OCI-LY3 (cell line): Measurements from ENCODE around the gene RSRP1.

Experiments used
- H2AFZ ChIP-seq: fragments of 200-600, 300-600 bp; shearing (Covaris generic); 2 replicates; pipeline ENCODE4 v1.6.0; 2014; ENCODE audit warnings: antibody characterized with exemption, low read depth, low read length
- H3K27ac ChIP-seq: fragments of 200-600, 300-600 bp; sonication (generic); 2 replicates; pipeline ENCODE4 v1.5.1; 2014; ENCODE audit warnings: mild to moderate bottlenecking, low read length, moderate library complexity, mixed read lengths
- H3K27me3 ChIP-seq: fragments of 200-600, 300-600 bp; sonication (generic); 2 replicates; pipeline ENCODE4 v1.6.1; 2014; ENCODE audit warnings: low read depth, low read length, mixed read lengths
- H3K36me3 ChIP-seq: fragments of 200-600, 300-600 bp; sonication (generic); replicated peaks from 2 replicates; pipeline ENCODE3; 2014; ENCODE audit warnings: low read depth, low read length, mixed read lengths
- H3K4me1 ChIP-seq: fragments of 300-600, 200-600 bp; sonication (generic); 2 replicates; pipeline ENCODE4 v1.6.1; 2014; ENCODE audit warnings: low read length, mixed read lengths
- H3K4me2 ChIP-seq: fragments of 200-600, 300-600 bp; sonication (generic); 2 replicates; pipeline ENCODE4 v1.6.1; 2014; ENCODE audit warnings: low read length, mixed read lengths
- H3K4me3 ChIP-seq: fragments of 300-600, 200-600 bp; sonication (generic); 2 replicates; pipeline ENCODE4 v1.5.1; 2014; ENCODE audit warnings: antibody characterized with exemption, mild to moderate bottlenecking, low read length, moderate library complexity
- H3K79me2 ChIP-seq: fragments of 300-600, 200-600 bp; shearing (Covaris generic); 2 replicates; pipeline ENCODE4 v1.6.1; 2014; ENCODE audit warnings: mild to moderate bottlenecking, low read length, mixed read lengths
- H3K9ac ChIP-seq: fragments of 300-600, 200-600 bp; shearing (Covaris generic); 2 replicates; pipeline ENCODE4 v1.6.0; 2014; ENCODE audit warnings: mild to moderate bottlenecking, low read length, moderate library complexity
- H3K9me3 ChIP-seq: fragments of 200-600, 300-600 bp; shearing (Covaris generic); 2 replicates; pipeline ENCODE4 v1.6.1; 2014; ENCODE audit warnings: low read length, mixed read lengths; ENCODE audit not compliant: insufficient read depth
- H4K20me1 ChIP-seq: fragments of 200-600, 300-600 bp; sonication (generic); 2 replicates; pipeline ENCODE4 v1.6.1; 2016; ENCODE audit warnings: low read length, mixed read lengths; ENCODE audit not compliant: insufficient read depth
- CTCF ChIP-seq: fragments of 200-600, 300-600 bp; sonication (generic); IDR thresholded peaks from 2 replicates; pipeline ENCODE4 v1.5.1; 2014; ENCODE audit warnings: antibody characterized with exemption, low read length, low read depth
- EZH2phosphoT487 ChIP-seq: fragments of 200-600 bp; shearing (Covaris generic); IDR thresholded peaks from 2 replicates; pipeline ENCODE4 v1.6.1; 2018; ENCODE audit warnings: antibody characterized with exemption, mixed run types, low read depth

Gene RSRP1

DNA sequence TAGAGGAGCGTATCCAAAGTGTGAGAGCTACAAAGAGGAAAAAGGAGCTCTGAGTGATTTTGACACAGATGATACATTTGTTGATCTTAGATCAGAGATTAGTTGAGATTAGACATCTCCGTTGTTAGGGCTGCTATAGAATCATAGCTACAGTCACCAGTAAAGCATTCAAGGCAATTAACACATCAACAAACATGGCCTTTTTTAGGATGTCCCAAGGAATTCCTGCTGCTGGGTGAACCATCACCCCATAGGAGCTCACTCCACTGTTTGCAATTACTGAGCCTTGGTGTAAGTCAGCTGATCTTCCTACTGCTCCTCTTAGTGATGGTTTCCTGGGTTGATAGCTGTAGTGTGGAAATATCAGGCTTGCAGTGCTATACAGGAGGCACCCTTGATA lies 6.7 kb upstream of the RSRP1 start:
- Histone ChIP-seq H3K4me3 (no peak overlapping the region), H3K27ac (no peak overlapping the region), H4K20me1 (no peaks in the 10 kb centered on the region), H3K36me3 (no peaks in the 10 kb centered on the region), H3K79me2 (no peaks in the 10 kb centered on the region; the same call in 1 of the 2 replicates), H2AFZ (no peak overlapping the region), H3K4me1 (no peaks in the 10 kb centered on the region), H3K9ac (no peak overlapping the region), H3K27me3 (no peaks in the 10 kb centered on the region), H3K4me2 (no peak overlapping the region), H3K9me3 (no peaks in the 10 kb centered on the region)
- no peak for TF ChIP-seq EZH2phosphoT487
- TF ChIP-seq CTCF, result no peak

DNA sequence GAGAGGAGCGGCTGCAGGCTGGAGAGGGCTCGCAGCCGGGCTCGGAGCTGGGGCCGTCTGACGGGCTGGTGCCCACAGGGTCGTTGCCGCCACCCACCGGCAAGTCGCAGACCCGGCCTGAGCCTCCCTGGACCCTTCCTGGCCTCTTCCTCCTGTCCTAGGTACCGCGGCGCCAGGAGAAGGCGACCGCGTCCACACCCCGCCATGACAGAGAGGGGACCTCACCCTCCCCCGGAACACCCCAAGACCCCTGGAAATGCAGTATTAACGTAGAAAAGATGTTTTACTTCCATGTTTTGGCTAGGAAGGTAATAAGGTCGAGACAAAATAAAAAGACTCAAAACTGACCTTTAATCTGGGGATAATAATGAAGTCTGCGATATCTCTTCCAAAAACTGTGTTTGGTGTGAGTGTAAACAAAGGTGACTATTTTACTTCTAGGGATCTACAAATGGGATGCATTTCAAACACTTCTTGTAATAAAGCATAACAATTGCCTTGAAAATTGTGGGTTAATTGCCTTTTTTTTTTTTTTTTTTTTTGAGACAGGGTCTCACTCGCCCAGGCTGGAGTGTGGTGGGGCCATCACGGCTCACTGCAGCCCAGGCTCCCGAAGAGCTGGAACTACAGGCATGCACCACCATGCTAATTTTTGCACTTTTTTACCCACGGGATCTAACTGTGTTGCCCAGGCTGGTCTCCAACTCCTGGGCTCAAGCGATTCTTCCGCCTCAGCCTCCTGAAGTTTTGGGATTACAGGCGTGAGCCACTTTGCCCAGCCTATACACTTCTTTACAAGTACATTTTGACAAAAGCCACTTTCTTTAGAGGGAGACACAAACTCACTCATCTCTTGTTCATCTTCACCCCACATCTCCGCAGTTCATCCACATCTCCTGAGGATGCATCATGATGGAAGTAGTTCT lies 838 bp upstream of the RSRP1 start:
- peak overlapping the region; percentile 84 for H3K4me2 ChIP-seq
- TF ChIP-seq CTCF (no peak), EZH2phosphoT487 (no peak)
- H4K20me1 ChIP-seq, result peaks cover 19% of the 10 kb centered on the region
- peak overlapping the region; percentile 66 for H3K9ac ChIP-seq
- no peaks in the 10 kb centered on the region for H3K9me3 ChIP-seq
- H3K27me3 ChIP-seq, result no peaks in the 10 kb centered on the region
- peak overlapping the region; percentile 97 for H3K4me3 ChIP-seq
- peaks cover 32% of the 10 kb centered on the region for H3K36me3 ChIP-seq
- H3K27ac ChIP-seq, result peak overlapping the region; percentile 22
- peaks cover 35% of the 10 kb centered on the region for H3K79me2 ChIP-seq
- peak overlapping the region; percentile 64; the same call in 1 of the 2 replicates for H2AFZ ChIP-seq
- H3K4me1 ChIP-seq, result peaks cover 11% of the 10 kb centered on the region

- Histone ChIP-seq H3K27me3 (no peaks in the 10 kb centered on the region), H4K20me1 (peaks cover 19% of the 10 kb centered on the region), H3K4me2 (peak overlapping the region; percentile 86), H3K79me2 (peaks cover 35% of the 10 kb centered on the region), H3K9me3 (no peaks in the 10 kb centered on the region), H3K27ac (peak overlapping the region; percentile 95), H3K9ac (peak overlapping the region; percentile 99), H3K4me1 (peaks cover 11% of the 10 kb centered on the region), H3K4me3 (peak overlapping the region; percentile 97), H2AFZ (no peak overlapping the region), H3K36me3 (peaks cover 40% of the 10 kb centered on the region)
- TF ChIP-seq CTCF (no peak), EZH2phosphoT487 (no peak)
Observed at GRCh38 chr1:25246600-25247023, 642 bp downstream of the RSRP1 start.

DNA sequence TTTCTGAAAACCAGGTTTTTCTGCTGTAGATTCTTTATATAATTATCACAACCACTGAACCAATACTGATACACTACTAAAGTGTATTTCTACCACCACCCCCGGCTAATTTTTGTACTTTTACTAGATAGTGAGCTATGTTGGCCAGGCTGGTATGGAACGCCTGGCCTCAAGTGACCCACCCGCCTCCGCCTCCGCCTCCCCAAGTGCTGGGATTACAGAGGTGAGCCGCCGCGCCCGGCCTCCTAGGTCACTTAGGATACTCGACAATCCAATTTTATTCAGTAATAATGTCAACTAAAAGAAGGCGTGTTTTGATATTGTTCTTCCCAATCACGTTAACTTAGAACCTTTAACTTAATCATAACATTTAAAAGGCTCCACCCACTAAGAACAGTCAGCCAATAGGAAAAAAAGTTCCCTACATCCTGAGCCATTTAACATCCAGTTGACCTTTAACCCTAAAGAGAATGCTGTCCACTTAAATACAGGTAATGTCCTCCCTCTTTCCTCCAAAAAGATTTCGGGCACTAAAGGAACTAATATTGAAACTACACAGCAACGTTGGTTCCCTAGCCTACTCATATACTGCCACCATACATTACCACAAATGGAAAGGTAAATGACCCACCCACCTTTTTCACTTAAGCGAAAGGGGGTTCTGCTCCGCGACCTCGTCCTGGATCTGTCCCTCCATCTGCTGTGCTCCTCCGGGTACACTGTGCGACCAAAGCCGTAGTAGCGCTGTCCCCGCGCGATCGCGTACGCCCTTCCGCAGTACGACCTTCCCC lies 1.2 kb downstream of the RSRP1 start:
- H3K36me3 ChIP-seq, result peaks cover 40% of the 10 kb centered on the region
- H3K4me1 ChIP-seq, result peaks cover 11% of the 10 kb centered on the region

More for the DNA sequence above, 1.2 kb downstream of the RSRP1 start:
- peaks cover 35% of the 10 kb centered on the region for H3K79me2 ChIP-seq
- peak overlapping the region; percentile 97 for H3K4me3 ChIP-seq
- H3K27ac ChIP-seq, result peak overlapping the region; percentile 95
- no peaks in the 10 kb centered on the region for H3K9me3 ChIP-seq
- H4K20me1 ChIP-seq, result peaks cover 19% of the 10 kb centered on the region
- peak overlapping the region; percentile 86 for H3K4me2 ChIP-seq
- peak overlapping the region; percentile 99 for H3K9ac ChIP-seq
- no peaks in the 10 kb centered on the region for H3K27me3 ChIP-seq
- no peak overlapping the region for H2AFZ ChIP-seq
- TF ChIP-seq CTCF, result no peak
- no peak for TF ChIP-seq EZH2phosphoT487
